Mesodermal cell (in vitro differentiated cells): ENCODE results near the gene AK2.

ENCODE experiments used
- H3K27ac ChIP-seq: 2 replicates; pipeline ENCODE4 v1.7.0; 2013; ENCODE audit warnings: mild to moderate bottlenecking, low read depth, low read length, moderate library complexity; ENCODE audit not compliant: severe bottlenecking
- H3K36me3 ChIP-seq: 2 replicates; pipeline ENCODE4 v1.7.1; 2013; ENCODE audit warnings: mild to moderate bottlenecking, low read length, moderate library complexity; ENCODE audit not compliant: control insufficient read depth, insufficient read depth
- H3K4me1 ChIP-seq: one replicate; pipeline ENCODE4 v1.7.1; 2013; ENCODE audit warnings: mild to moderate bottlenecking, low read length; ENCODE audit not compliant: insufficient read depth, control insufficient read depth, poor library complexity, severe bottlenecking
- H3K4me3 ChIP-seq: 2 replicates; pipeline ENCODE4 v1.7.0; 2013; ENCODE audit warnings: low read length, control low read depth, mild to moderate bottlenecking; ENCODE audit not compliant: insufficient read depth, poor library complexity, severe bottlenecking; ENCODE audit errors: extremely low read depth
- H3K9me3 ChIP-seq: 2 replicates; pipeline ENCODE4 v1.7.1; 2013; ENCODE audit warnings: mild to moderate bottlenecking, low read length, moderate library complexity; ENCODE audit not compliant: control insufficient read depth
- WGBS, 2 experiments: methylation state at CpG; one replicate each; pipeline ENCODE4 v1.1.5; 2013; ENCODE audit warnings: missing lambda C conversion rate in 2 of 2; ENCODE audit not compliant: insufficient coverage in 2 of 2; 5-methylcytosine and 5-hydroxymethylcytosine counted together

The AK2 gene

GRCh38 chr1:33022650-33023200, 14.0 kb downstream of the AK2 start:
- Histone ChIP-seq H3K4me3 (no peak overlapping the region), H3K9me3 (no peaks in the 10 kb centered on the region), H3K27ac (no peak overlapping the region), H3K36me3 (peaks cover 74% of the 10 kb centered on the region), H3K4me1 (no peaks in the 10 kb centered on the region)

GRCh38 chr1:33021567-33022431, 14.9 kb downstream of the AK2 start:
- Histone ChIP-seq H3K27ac (no peak overlapping the region), H3K9me3 (no peaks in the 10 kb centered on the region), H3K36me3 (peaks cover 81% of the 10 kb centered on the region), H3K4me1 (no peaks in the 10 kb centered on the region), H3K4me3 (no peak overlapping the region)
- WGBS, 2 experiments = 100% methylated on average over 2 to 3 of the region's 4 CpGs

GRCh38 chr1:33018112-33018511, 18.6 kb downstream of the AK2 start:
- Histone ChIP-seq H3K4me3 (no peak overlapping the region), H3K4me1 (no peaks in the 10 kb centered on the region), H3K36me3 (peaks cover 81% of the 10 kb centered on the region), H3K9me3 (no peaks in the 10 kb centered on the region), H3K27ac (no peak overlapping the region)
- WGBS, 2 experiments = 100% methylated on average over 2 of the region's 3 CpGs; no CpG with 5 or more reads in 1 of the 2 experiments

GRCh38 chr1:33017175-33017574, 19.5 kb downstream of the AK2 start:
- Histone ChIP-seq H3K36me3 (peaks cover 82% of the 10 kb centered on the region), H3K27ac (no peak overlapping the region), H3K9me3 (no peaks in the 10 kb centered on the region), H3K4me3 (no peak overlapping the region), H3K4me1 (no peaks in the 10 kb centered on the region)
- 93 to 94% methylated on average over 2 of the region's 2 CpGs for WGBS, 2 experiments

- no peaks in the 10 kb centered on the region for H3K9me3 ChIP-seq
- peaks cover 83% of the 10 kb centered on the region for H3K36me3 ChIP-seq
- H3K4me3 ChIP-seq = no peak overlapping the region
- H3K4me1 ChIP-seq = no peaks in the 10 kb centered on the region
- no peak overlapping the region for H3K27ac ChIP-seq
- WGBS, 2 experiments = 83 to 86% methylated on average over 1 of the region's 2 CpGs
Measured at GRCh38 chr1:33015216-33015615, 21.5 kb downstream of the AK2 start.

- no peaks in the 10 kb centered on the region for H3K4me1 ChIP-seq
- no peak overlapping the region for H3K4me3 ChIP-seq
- no peak overlapping the region for H3K27ac ChIP-seq
- WGBS, 2 experiments = 91 to 93% methylated on average over 6 to 7 of the region's 8 CpGs
- H3K36me3 ChIP-seq = peaks cover 77% of the 10 kb centered on the region
- H3K9me3 ChIP-seq = no peaks in the 10 kb centered on the region
Measured at GRCh38 chr1:33014464-33015163, 22.1 kb downstream of the AK2 start.

GRCh38 chr1:33013791-33014190, 22.9 kb downstream of the AK2 start:
- Histone ChIP-seq H3K4me1 (peaks cover 5% of the 10 kb centered on the region), H3K27ac (no peak overlapping the region), H3K4me3 (no peak overlapping the region), H3K36me3 (peaks cover 75% of the 10 kb centered on the region), H3K9me3 (no peaks in the 10 kb centered on the region)
- 88 to 100% methylated on average over 1 of the region's 1 CpG for WGBS, 2 experiments

GRCh38 chr1:33012165-33012564, 24.5 kb downstream of the AK2 start:
- H3K27ac ChIP-seq = no peak overlapping the region
- WGBS, 2 experiments = 91 to 100% methylated on average over 2 to 3 of the region's 3 CpGs
- H3K4me3 ChIP-seq = no peak overlapping the region
- H3K36me3 ChIP-seq = peaks cover 74% of the 10 kb centered on the region
- peaks cover 20% of the 10 kb centered on the region for H3K4me1 ChIP-seq
- H3K9me3 ChIP-seq = no peaks in the 10 kb centered on the region

GRCh38 chr1:33010932-33011731, 25.6 kb downstream of the AK2 start:
- WGBS, 2 experiments = 98 to 100% methylated on average over 2 to 3 of the region's 5 CpGs
- H3K9me3 ChIP-seq = no peaks in the 10 kb centered on the region
- H3K27ac ChIP-seq = no peak overlapping the region
- H3K4me3 ChIP-seq = no peak overlapping the region
- peaks cover 29% of the 10 kb centered on the region for H3K4me1 ChIP-seq
- H3K36me3 ChIP-seq = peaks cover 72% of the 10 kb centered on the region

- 63% methylated on average over 1 of the region's 1 CpG; no CpG with 5 or more reads in 1 of the 2 experiments for WGBS, 2 experiments
- peak overlapping the region; percentile 49 for H3K27ac ChIP-seq
- H3K36me3 ChIP-seq = peaks cover 62% of the 10 kb centered on the region
Measured at GRCh38 chr1:33009561-33009960, 27.1 kb downstream of the AK2 start.

More at GRCh38 chr1:33009561-33009960, 27.1 kb downstream of the AK2 start:
- no peak overlapping the region for H3K4me3 ChIP-seq
- peaks cover 44% of the 10 kb centered on the region for H3K4me1 ChIP-seq
- no peaks in the 10 kb centered on the region for H3K9me3 ChIP-seq
